Liver (tissue), 3 donors: ENCODE results near the gene DDX50.
"Not testable (repeated sequence)": the region's sequence is repeated elsewhere in the genome, so short reads cannot be mapped to it uniquely, and the experiment has no call there.

Experiments used
- EGR1 ChIP-seq, 2 donors: IDR thresholded peaks; 2 replicates each; pipeline ENCODE4 v1.6.1; 2016 to 2018; ENCODE audit warnings: antibody characterized with exemption in 2 of 2, low read depth in 2 of 2
- FOXA1 ChIP-seq: IDR thresholded peaks from 2 replicates; pipeline ENCODE4 v1.6.1; 2016; ENCODE audit warnings: antibody characterized with exemption
- HNF4G ChIP-seq: IDR thresholded peaks from 2 replicates; pipeline ENCODE4 v1.6.1; 2016; ENCODE audit warnings: antibody characterized with exemption
- JUND ChIP-seq, 2 donors: IDR thresholded peaks; 2 replicates each; pipeline ENCODE4 v1.6.1; 2016; ENCODE audit warnings: antibody characterized with exemption in 2 of 2
- RAD21 ChIP-seq, 2 donors: IDR thresholded peaks; 2 replicates each; pipeline ENCODE4 v1.6.1; 2016; ENCODE audit warnings: antibody characterized with exemption in 2 of 2, mild to moderate bottlenecking in 2 of 2
- SP1 ChIP-seq: IDR thresholded peaks from 2 replicates; pipeline ENCODE4 v1.6.1; 2018; ENCODE audit warnings: antibody characterized with exemption, mild to moderate bottlenecking
- TAF1 ChIP-seq: conservative IDR thresholded peaks from 2 replicates; pipeline ENCODE4 v1.6.1; 2016; ENCODE audit warnings: antibody characterized with exemption, mild to moderate bottlenecking
- YY1 ChIP-seq: IDR thresholded peaks from 2 replicates; pipeline ENCODE4 v1.6.1; 2016; ENCODE audit warnings: antibody characterized with exemption, mild to moderate bottlenecking
- TF ChIP-seq, protein P1 (sequence below): IDR thresholded peaks from 2 replicates; pipeline ENCODE4 v1.6.1; 2016; ENCODE audit warnings: antibody characterized with exemption, mild to moderate bottlenecking
- TF ChIP-seq, protein P2 (sequence below): fragments of 150-350 bp; IDR thresholded peaks from 2 replicates; pipeline ENCODE4 v1.5.1; 2017; ENCODE audit warnings: improper control_type of control experiment, low read depth, low read length; ENCODE audit not compliant: missing input control
- TF ChIP-seq, protein P3 (sequence below): IDR thresholded peaks from 2 replicates; pipeline ENCODE4 v1.6.1; 2016; ENCODE audit warnings: antibody characterized with exemption
- TF ChIP-seq, protein P4 (sequence below): IDR thresholded peaks from 2 replicates; pipeline ENCODE4 v1.6.1; 2016; ENCODE audit warnings: antibody characterized with exemption
- TF ChIP-seq, protein P5 (sequence below): IDR thresholded peaks from 2 replicates; pipeline ENCODE4 v1.6.1; 2016; ENCODE audit warnings: antibody characterized with exemption
- donor health status: healthy.
- donor health status: healthy.

DNA sequence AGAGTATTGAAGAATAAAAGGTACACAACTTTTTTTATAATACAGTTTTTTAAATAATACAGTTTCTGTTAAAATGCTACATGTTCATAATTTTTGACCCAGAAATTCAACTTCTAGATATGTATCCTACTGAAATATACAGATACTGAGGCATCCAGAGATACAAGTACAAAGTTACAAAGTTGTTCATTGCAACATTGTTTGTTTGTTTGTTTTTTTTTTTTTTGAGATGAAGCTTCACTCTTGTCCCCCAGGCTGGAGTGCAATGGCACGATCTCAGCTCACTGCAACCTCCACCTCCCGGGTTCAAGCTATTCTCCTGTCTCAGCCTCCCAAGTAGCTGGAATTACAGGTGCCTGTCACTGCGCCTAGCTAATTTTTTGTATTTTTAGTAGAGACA lies 31.7 kb downstream of the DDX50 start:
- TF ChIP-seq SP1; JUND (IDR thresholded peaks at IDR 0.05); HNF4G; TAF1; FOXA1; RAD21 (IDR thresholded peaks at IDR 0.05); YY1; EGR1 (IDR thresholded peaks at IDR 0.05; ENCODE audit: low read depth in 2 of 2): not testable (repeated sequence)
- TF ChIP-seq, protein P1, sequence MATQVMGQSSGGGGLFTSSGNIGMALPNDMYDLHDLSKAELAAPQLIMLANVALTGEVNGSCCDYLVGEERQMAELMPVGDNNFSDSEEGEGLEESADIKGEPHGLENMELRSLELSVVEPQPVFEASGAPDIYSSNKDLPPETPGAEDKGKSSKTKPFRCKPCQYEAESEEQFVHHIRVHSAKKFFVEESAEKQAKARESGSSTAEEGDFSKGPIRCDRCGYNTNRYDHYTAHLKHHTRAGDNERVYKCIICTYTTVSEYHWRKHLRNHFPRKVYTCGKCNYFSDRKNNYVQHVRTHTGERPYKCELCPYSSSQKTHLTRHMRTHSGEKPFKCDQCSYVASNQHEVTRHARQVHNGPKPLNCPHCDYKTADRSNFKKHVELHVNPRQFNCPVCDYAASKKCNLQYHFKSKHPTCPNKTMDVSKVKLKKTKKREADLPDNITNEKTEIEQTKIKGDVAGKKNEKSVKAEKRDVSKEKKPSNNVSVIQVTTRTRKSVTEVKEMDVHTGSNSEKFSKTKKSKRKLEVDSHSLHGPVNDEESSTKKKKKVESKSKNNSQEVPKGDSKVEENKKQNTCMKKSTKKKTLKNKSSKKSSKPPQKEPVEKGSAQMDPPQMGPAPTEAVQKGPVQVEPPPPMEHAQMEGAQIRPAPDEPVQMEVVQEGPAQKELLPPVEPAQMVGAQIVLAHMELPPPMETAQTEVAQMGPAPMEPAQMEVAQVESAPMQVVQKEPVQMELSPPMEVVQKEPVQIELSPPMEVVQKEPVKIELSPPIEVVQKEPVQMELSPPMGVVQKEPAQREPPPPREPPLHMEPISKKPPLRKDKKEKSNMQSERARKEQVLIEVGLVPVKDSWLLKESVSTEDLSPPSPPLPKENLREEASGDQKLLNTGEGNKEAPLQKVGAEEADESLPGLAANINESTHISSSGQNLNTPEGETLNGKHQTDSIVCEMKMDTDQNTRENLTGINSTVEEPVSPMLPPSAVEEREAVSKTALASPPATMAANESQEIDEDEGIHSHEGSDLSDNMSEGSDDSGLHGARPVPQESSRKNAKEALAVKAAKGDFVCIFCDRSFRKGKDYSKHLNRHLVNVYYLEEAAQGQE: not testable (repeated sequence)
- TF ChIP-seq, protein P2, sequence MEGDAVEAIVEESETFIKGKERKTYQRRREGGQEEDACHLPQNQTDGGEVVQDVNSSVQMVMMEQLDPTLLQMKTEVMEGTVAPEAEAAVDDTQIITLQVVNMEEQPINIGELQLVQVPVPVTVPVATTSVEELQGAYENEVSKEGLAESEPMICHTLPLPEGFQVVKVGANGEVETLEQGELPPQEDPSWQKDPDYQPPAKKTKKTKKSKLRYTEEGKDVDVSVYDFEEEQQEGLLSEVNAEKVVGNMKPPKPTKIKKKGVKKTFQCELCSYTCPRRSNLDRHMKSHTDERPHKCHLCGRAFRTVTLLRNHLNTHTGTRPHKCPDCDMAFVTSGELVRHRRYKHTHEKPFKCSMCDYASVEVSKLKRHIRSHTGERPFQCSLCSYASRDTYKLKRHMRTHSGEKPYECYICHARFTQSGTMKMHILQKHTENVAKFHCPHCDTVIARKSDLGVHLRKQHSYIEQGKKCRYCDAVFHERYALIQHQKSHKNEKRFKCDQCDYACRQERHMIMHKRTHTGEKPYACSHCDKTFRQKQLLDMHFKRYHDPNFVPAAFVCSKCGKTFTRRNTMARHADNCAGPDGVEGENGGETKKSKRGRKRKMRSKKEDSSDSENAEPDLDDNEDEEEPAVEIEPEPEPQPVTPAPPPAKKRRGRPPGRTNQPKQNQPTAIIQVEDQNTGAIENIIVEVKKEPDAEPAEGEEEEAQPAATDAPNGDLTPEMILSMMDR: not testable (repeated sequence)
- TF ChIP-seq, protein P3, sequence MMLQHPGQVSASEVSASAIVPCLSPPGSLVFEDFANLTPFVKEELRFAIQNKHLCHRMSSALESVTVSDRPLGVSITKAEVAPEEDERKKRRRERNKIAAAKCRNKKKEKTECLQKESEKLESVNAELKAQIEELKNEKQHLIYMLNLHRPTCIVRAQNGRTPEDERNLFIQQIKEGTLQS: not testable (repeated sequence)
- TF ChIP-seq, protein P4, sequence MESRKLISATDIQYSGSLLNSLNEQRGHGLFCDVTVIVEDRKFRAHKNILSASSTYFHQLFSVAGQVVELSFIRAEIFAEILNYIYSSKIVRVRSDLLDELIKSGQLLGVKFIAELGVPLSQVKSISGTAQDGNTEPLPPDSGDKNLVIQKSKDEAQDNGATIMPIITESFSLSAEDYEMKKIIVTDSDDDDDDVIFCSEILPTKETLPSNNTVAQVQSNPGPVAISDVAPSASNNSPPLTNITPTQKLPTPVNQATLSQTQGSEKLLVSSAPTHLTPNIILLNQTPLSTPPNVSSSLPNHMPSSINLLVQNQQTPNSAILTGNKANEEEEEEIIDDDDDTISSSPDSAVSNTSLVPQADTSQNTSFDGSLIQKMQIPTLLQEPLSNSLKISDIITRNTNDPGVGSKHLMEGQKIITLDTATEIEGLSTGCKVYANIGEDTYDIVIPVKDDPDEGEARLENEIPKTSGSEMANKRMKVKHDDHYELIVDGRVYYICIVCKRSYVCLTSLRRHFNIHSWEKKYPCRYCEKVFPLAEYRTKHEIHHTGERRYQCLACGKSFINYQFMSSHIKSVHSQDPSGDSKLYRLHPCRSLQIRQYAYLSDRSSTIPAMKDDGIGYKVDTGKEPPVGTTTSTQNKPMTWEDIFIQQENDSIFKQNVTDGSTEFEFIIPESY: not testable (repeated sequence)
- TF ChIP-seq, protein P5, sequence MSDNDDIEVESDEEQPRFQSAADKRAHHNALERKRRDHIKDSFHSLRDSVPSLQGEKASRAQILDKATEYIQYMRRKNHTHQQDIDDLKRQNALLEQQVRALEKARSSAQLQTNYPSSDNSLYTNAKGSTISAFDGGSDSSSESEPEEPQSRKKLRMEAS: not testable (repeated sequence)
